Upper lobe of left lung (tissue), 4 donors: Measurements from ENCODE around the gene MRPS34.

Experiments used
- EP300 ChIP-seq, 4 donors: sonication (generic); formaldehyde crosslinking; IDR thresholded peaks; one replicate each; pipeline ENCODE4 v1.5.1; 2017; ENCODE audit warnings: antibody characterized with exemption in 4 of 4, control low read depth in 2 of 4
- POLR2A ChIP-seq, 4 donors: fragments of 450-650 bp; IDR thresholded peaks; one replicate each; pipeline ENCODE4 v1.5.1; 2016 to 2017; ENCODE audit warnings: antibody characterized with exemption in 4 of 4, mild to moderate bottlenecking in 2 of 4
- TF ChIP-seq, protein P1 (sequence below), 6 experiments: fragments of 450-650 bp in 4 of 6; fragments of 200-600 bp in 2 of 6; sonication (generic) in 2 of 6; IDR thresholded peaks; one replicate each; pipeline ENCODE4 v1.5.1; 2016 to 2019; ENCODE audit warnings: antibody characterized with exemption in 6 of 6

GRCh38 chr16:1773703-1774447 is 941 bp upstream of the MRPS34 start:
- TF ChIP-seq, protein P1, sequence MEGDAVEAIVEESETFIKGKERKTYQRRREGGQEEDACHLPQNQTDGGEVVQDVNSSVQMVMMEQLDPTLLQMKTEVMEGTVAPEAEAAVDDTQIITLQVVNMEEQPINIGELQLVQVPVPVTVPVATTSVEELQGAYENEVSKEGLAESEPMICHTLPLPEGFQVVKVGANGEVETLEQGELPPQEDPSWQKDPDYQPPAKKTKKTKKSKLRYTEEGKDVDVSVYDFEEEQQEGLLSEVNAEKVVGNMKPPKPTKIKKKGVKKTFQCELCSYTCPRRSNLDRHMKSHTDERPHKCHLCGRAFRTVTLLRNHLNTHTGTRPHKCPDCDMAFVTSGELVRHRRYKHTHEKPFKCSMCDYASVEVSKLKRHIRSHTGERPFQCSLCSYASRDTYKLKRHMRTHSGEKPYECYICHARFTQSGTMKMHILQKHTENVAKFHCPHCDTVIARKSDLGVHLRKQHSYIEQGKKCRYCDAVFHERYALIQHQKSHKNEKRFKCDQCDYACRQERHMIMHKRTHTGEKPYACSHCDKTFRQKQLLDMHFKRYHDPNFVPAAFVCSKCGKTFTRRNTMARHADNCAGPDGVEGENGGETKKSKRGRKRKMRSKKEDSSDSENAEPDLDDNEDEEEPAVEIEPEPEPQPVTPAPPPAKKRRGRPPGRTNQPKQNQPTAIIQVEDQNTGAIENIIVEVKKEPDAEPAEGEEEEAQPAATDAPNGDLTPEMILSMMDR (IDR thresholded peaks at IDR 0.05): no peak
- TF ChIP-seq POLR2A (IDR thresholded peaks at IDR 0.05): no peak
- TF ChIP-seq EP300 (IDR thresholded peaks at IDR 0.05): no peak
